GM12874 (cell line): Measurements from ENCODE around the gene RNU6-1.

Source experiments
- TF ChIP-seq, protein P1 (sequence below): IDR thresholded peaks from 2 replicates; pipeline ENCODE4 v1.5.1; 2011; ENCODE audit warnings: low read depth, mild to moderate bottlenecking, control low read depth, low read length, moderate library complexity; ENCODE audit not compliant: insufficient read depth

RNU6-1 gene

DNA sequence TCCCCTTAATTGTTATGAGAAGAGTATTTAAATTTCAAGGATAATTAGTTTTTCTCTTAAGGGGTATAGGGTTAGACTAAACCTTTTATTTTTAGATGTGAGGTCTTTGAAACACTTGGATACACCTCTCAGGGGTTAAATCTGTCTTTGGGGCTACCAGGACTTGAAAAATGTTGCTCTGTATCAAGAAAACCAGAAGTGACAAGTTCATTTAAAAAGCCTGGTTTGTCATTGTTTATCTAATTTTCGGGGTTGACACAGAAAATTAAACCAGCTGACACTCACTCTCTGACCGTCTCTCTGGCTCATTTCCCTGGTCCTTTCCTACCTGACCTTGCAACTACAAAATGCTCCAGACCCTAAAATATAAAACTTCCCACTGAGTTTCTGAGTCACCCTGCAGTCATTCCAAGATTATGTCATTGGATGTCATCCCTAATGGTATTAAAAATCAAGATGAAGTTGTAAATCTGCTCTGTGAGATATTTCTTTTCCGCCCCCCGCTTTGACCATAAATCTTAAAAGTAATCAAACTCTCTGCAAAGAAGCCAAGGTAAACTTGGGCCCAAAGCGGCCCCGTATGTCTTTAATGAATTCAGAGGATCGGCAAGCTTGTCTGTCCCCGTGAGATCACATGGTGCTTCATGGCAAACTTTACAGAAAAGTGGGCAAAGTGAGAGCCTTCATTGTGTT, 47.4 kb downstream of the RNU6-1 start:
- TF ChIP-seq, protein P1, sequence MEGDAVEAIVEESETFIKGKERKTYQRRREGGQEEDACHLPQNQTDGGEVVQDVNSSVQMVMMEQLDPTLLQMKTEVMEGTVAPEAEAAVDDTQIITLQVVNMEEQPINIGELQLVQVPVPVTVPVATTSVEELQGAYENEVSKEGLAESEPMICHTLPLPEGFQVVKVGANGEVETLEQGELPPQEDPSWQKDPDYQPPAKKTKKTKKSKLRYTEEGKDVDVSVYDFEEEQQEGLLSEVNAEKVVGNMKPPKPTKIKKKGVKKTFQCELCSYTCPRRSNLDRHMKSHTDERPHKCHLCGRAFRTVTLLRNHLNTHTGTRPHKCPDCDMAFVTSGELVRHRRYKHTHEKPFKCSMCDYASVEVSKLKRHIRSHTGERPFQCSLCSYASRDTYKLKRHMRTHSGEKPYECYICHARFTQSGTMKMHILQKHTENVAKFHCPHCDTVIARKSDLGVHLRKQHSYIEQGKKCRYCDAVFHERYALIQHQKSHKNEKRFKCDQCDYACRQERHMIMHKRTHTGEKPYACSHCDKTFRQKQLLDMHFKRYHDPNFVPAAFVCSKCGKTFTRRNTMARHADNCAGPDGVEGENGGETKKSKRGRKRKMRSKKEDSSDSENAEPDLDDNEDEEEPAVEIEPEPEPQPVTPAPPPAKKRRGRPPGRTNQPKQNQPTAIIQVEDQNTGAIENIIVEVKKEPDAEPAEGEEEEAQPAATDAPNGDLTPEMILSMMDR: no peak

DNA sequence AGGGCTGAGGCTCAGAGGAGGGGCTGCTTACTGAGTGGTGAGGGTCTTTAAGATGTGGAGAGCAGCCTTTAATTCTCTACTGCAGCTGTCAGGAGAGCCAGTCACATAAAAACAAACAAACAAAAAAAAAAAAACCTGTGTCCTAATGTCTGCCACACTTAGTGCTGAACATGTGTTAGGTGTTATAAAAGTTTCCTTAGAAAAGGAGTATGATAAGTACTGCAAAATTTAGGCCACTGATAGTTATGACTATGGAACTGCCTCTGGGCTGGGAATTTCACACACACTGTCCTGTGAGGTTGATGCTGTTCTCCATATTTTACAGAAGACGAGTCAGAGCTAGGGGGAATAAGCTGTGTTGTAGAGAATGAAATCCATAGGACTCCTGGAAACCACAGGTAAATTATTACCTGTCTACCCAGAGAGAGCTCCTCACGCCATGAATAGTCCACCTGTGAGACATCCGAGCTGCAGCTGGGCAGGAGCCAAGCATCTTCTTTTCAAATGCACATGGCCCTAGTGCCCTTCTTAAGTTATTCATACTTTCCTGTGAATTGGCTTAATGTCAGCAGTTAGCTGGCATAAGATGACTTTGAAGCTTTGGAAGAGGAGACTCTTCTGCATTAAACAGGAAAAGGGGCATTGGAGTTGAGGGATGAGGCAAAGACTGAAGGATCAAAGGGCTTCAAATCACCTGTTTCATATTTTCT, 49.1 kb downstream of the RNU6-1 start:
- TF ChIP-seq, protein P1: no peak
